IMR-90 (cell line): Measurements from ENCODE around the gene RHOB.

Experiments
- CEBPB ChIP-seq: IDR thresholded peaks from 2 replicates; pipeline ENCODE4 v1.6.1; 2012; ENCODE audit warnings: low read depth, low read length, improper control_type of control experiment
- MAZ ChIP-seq: IDR thresholded peaks from 2 replicates; pipeline ENCODE4 v1.6.1; 2012; ENCODE audit warnings: low read depth, mild to moderate bottlenecking, low read length, improper control_type of control experiment, moderate library complexity, borderline replicate concordance
- POLR2A ChIP-seq: IDR thresholded peaks from 2 replicates; pipeline ENCODE4 v1.6.1; 2012; ENCODE audit warnings: mild to moderate bottlenecking, low read depth, low read length
- RCOR1 ChIP-seq: IDR thresholded peaks from 2 replicates; pipeline ENCODE4 v1.6.1; 2012; ENCODE audit warnings: mild to moderate bottlenecking, low read length, improper control_type of control experiment; ENCODE audit not compliant: insufficient replicate concordance
- SMC3 ChIP-seq: fragments of 150-350 bp; IDR thresholded peaks from 2 replicates; pipeline ENCODE4 v1.6.1; 2016; ENCODE audit warnings: low read depth, mild to moderate bottlenecking, antibody characterized with exemption, low read length, moderate library complexity
- TF ChIP-seq, protein P1 (sequence below): conservative IDR thresholded peaks from 2 replicates; pipeline ENCODE4 v1.5.1; 2012; ENCODE audit warnings: mild to moderate bottlenecking, low read depth, low read length, improper control_type of control experiment

DNA sequence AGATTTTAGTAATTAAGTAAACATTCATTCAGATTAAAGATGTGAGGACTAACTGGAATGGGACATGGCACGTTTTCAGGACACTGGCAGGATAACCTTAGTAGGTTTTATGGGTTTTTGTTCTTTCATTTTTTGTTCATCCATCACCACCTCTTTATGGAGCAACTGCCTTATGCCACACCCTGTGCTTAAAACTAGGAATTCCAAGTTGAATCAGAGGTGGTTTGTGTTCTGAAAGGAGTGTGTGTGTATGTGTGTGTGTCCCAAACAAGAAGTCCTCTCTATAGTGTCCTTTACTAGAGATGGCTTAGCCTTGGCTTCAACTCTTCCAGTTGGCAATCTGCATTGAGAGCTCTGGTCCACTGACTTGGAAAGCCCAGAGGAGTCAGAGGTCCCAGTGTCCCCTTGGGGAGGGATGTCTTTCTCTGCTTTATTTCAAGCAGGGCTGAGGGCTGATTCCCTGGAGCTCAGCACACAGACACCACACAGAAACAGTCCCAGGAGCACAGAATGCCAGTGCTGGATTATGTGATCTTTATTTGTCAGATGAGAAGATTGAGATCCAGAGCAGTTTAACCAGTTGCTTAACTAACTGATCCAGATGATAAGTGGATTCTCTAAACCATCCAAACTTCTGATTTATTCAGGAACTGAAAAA is 25.2 kb downstream of the RHOB start:
- TF ChIP-seq CEBPB (no peak), POLR2A (no peak), RCOR1 (no peak), MAZ (no peak), SMC3 (no peak)
- TF ChIP-seq, protein P1, sequence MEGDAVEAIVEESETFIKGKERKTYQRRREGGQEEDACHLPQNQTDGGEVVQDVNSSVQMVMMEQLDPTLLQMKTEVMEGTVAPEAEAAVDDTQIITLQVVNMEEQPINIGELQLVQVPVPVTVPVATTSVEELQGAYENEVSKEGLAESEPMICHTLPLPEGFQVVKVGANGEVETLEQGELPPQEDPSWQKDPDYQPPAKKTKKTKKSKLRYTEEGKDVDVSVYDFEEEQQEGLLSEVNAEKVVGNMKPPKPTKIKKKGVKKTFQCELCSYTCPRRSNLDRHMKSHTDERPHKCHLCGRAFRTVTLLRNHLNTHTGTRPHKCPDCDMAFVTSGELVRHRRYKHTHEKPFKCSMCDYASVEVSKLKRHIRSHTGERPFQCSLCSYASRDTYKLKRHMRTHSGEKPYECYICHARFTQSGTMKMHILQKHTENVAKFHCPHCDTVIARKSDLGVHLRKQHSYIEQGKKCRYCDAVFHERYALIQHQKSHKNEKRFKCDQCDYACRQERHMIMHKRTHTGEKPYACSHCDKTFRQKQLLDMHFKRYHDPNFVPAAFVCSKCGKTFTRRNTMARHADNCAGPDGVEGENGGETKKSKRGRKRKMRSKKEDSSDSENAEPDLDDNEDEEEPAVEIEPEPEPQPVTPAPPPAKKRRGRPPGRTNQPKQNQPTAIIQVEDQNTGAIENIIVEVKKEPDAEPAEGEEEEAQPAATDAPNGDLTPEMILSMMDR, result no peak
